Activated CD8-positive, alpha-beta memory T cell treated with anti-CD3 and anti-CD28 coated beads, Interleukin-2, amount 50 U/mL, for 1 hour (primary cell): ENCODE results near the gene SRRM4.

Experiments
- DNase-seq: peaks from one replicate; pipeline ENCODE4 v3.0.0-alpha.2; 2020; ENCODE audit errors: extremely low read depth

The SRRM4 gene, protein sequence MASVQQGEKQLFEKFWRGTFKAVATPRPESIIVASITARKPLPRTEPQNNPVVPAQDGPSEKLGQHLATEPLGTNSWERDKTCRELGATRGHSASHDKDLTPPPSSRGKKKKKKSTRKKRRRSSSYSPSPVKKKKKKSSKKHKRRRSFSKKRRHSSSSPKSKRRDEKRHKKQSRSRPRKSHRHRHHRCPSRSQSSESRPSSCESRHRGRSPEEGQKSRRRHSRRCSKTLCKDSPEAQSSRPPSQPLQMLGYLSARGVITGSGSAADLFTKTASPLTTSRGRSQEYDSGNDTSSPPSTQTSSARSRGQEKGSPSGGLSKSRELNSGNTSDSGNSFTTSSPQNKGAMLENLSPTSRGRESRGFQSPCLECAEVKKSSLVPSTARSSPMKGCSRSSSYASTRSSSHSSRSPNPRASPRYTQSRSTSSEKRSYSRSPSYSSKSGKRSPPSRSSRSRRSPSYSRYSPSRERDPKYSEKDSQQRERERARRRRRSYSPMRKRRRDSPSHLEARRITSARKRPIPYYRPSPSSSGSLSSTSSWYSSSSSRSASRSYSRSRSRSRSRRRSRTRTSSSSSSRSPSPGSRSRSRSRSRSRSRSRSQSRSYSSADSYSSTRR

GRCh38 chr12:118981285-118982211 is at the start of gene SRRM4:
TSS of gene SRRM4 (plus strand) at chr12:118981541. CDS start at chr12:118981883, 342 bp downstream.
- no peak for DNase-seq

DNA sequence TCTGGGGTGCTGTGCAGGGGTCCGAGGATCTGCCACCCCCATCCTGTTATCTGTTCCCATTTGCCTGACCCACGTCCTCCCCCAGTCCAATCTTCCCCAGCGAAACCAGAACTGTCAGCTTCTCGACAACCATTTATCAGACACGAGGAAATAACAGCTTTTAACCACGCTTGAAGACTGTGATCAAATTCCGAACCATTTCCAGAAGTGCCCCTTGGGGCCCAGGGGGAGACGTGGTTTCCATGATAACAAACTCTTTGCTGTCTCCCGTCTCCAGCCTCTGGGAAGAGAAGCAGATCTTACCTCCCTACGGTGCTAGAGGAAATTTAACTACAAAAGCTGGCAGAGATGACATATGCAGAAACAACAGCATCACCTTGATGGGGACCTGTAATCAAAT is 35.1 kb upstream of the SRRM4 start:
- no peak for DNase-seq

GRCh38 chr12:118958520-118958919 is 22.8 kb upstream of the SRRM4 start:
- no peak for DNase-seq

GRCh38 chr12:118959348-118959747 is 22.0 kb upstream of the SRRM4 start:
- no peak for DNase-seq

- no peak for DNase-seq
These were observed 21.3 kb upstream of the SRRM4 start for GRCh38 chr12:118959985-118960560.

GRCh38 chr12:118960865-118961264 is 20.5 kb upstream of the SRRM4 start:
- DNase-seq = no peak

DNA sequence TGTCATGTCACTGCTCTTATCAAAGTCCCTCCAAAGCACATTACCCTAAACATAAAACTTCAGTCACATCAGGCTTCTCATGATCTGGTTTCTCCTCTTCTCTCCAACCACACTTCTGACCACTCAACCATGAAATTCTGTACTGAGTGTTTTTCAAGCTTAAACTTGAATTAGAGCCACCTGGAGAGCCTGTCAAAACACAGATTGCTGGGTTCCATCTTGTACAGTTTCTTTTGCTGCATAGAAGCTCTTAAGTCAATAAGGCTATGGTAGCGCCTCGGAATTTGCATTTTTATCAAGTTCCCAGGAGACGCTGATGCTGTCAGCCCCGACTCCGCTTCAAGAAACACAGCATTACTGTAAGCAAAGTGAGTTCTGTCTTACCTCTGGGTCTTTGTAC is 16.4 kb upstream of the SRRM4 start:
- no peak for DNase-seq

- no peak for DNase-seq
These were observed 10.5 kb upstream of the SRRM4 start for GRCh38 chr12:118970856-118971255.

GRCh38 chr12:118972982-118973381 is 8.4 kb upstream of the SRRM4 start:
- no peak for DNase-seq

- DNase-seq = no peak
These were observed 1.5 kb upstream of the SRRM4 start for GRCh38 chr12:118979763-118980406.

GRCh38 chr12:118980407-118981014 is 830 bp upstream of the SRRM4 start:
- no peak for DNase-seq

DNA sequence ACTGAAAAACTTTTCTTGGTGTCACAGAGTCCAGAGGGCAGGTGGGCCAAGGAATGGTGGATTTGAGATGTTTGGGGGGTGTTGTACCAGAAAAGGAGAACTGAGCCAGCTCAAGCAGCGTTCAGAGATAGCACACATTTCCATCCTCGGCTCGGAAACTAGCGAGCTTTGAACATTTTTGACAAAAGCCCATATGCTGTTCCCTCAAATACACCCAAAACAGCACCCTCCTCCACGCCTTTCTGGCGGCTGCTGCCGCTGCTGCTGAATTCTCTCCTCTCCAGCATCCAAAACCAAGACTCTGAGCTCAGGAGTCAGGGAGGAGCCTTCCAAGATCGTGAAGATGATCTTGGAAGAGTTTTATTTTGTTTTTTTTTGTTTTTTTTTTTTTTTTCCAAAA is 961 bp downstream of the SRRM4 start:
- no peak for DNase-seq

- DNase-seq = no peak
These were observed 1.8 kb downstream of the SRRM4 start for GRCh38 chr12:118982984-118983761.

- no peak for DNase-seq
These were observed 3.0 kb downstream of the SRRM4 start for GRCh38 chr12:118984161-118984943.

GRCh38 chr12:118986050-118986449 is 4.7 kb downstream of the SRRM4 start:
- DNase-seq = no peak

DNA sequence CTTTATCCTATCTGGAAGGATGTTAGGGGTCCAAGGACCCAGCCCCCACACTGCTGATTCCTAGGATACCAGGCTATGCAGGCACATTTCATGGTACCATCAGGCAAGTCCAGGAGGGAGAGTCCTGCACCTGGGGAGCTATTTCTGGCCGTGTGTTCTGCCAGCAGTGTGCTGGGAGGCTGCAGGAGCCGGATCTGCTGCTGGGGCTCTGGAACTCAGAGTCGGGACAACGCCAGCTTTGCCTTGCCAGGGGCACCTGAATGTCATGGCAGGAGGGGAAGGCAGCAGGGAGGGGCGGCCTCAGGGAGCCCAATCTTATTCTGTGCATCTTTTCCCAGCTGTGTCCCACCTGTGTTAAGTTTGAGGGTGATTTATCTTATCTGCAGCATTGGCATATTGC is 17.8 kb downstream of the SRRM4 start:
- no peak for DNase-seq

- no peak for DNase-seq
These were observed 23.7 kb downstream of the SRRM4 start for GRCh38 chr12:119005085-119005484.

DNA sequence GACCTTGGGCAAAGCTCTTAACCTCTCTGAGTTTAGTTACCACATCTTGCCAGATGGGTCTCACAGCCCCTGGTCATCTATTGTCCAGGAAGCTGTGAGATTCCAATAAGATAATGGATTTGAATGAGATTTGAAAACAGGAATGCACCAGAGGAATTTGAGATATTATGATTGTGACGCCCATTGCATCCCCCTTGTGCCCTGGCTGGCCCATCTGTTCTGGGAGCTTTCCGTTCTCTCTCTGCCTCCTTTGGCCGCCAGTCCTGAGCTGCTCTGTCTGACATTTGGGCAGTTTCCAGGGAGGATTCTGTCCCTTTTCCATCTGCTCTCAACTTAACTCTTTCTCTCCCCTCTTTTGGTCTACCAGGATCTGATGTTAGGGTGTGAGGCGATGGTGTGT is 24.6 kb downstream of the SRRM4 start:
- DNase-seq = no peak

DNA sequence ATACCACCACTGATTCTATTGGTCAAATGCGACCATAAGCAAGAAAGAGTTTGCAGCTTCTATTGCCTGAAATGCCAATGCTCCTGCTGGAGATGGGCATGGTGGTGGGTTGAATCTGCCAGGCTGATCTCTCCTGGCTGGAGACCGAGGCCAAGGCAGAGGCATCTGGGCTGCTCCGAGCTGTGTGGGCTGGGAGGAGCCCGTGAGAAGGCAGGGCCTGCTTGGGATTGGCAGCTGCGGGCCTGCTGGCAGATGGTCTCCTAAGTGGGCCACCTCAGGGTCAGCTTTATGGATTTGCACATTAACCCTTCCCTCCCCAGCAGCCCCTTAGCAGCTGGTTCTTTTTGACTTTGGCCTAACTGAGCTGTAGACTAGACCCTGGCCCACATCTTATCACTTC is 25.4 kb downstream of the SRRM4 start:
- DNase-seq = no peak
